ENCODE data around the gene PIAS1.

PIAS1 gene

DNA sequence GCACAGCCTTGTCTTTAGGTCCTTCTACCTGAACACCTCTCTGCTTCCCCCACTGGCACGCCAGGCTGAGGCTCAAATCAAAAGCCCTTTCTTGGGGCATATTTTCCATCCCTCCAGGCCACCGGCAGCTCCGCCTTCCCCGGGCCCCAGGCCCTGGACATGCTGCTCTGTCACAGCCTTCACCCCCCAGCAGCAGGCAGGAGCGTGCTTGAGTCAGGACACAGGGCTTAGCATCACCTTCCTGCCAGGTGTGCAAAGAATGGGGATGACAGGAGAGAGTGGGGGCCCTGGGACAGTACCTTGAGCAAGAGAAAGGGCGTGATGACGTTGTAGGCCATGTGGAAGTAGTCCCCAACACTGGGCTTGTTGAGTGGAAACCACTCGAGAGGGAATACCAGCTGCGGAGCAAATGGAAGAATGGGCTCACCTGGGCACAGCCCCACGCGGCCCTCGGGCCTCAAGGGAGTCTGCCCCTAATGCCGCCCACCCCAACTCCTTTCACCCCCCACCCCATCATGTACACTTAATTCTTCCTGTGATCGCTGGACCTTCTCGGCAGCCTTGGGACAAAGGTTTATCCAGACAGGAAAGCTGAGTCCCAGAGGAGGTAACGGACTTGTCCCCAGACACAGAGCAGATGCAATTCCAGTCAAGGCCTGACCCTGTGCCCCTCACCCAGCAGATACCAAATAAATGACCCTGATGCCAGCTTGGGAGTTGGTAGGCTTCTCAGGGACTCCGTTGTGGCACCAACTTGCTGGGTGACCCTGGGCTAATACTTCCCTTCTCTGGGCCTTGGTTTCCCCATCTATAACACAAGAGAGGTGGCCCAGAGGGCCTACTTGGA lies 160.1 kb downstream of the PIAS1 start:
- Histone ChIP-seq H3K4me3 (ENCODE audit: insufficient read depth in 1 of 2, low read depth in 1 of 2, low read length in 2 of 2) (no peak overlapping the region), H3K79me1 (replicated peaks; ENCODE audit: low read length, poor library complexity, severe bottlenecking) (peaks cover 54% of the 10 kb centered on the region), H4K8ac (ENCODE audit: low read length) (no peak overlapping the region), H3K9ac (ENCODE audit: low read length) (no peak overlapping the region), H3K27me3 (ENCODE audit: control insufficient read depth in 1 of 2, insufficient read depth in 1 of 2, low read length in 2 of 2) (no peaks in the 10 kb centered on the region), H2BK12ac (ENCODE audit: low read length in 2 of 2) (no peak overlapping the region), H2BK120ac (ENCODE audit: low read depth, low read length) (no peak overlapping the region), H2AK5ac (ENCODE audit: low read length, severe bottlenecking) (no peak overlapping the region), H3K27ac (ENCODE audit: low read length, poor library complexity, severe bottlenecking) (no peak overlapping the region), H2AFZ (ENCODE audit: low read depth, low read length) (no peak overlapping the region), H3K9me3 (ENCODE audit: control insufficient read depth, low read length) (no peaks in the 10 kb centered on the region), H3K23ac (ENCODE audit: low read length in 2 of 2) (no peak overlapping the region), H3K4me2 (ENCODE audit: low read length, poor library complexity, severe bottlenecking) (no peak overlapping the region), H4K91ac (ENCODE audit: low read length) (no peak overlapping the region), H2BK15ac (ENCODE audit: low read depth, poor library complexity, severe bottlenecking) (no peak overlapping the region), H3K14ac (ENCODE audit: low read length in 2 of 2) (no peak overlapping the region), H3K4ac (ENCODE audit: low read depth in 1 of 2, low read length in 2 of 2) (no peak overlapping the region), H3K18ac (ENCODE audit: low read depth in 1 of 2, low read length in 2 of 2) (no peak overlapping the region), H2BK5ac (ENCODE audit: low read depth, low read length, poor library complexity, severe bottlenecking) (no peak overlapping the region), H3K4me1 (ENCODE audit: control insufficient read depth, insufficient read depth, low read depth, low read length) (peaks cover 14% of the 10 kb centered on the region), H3K36me3 (ENCODE audit: control insufficient read depth in 1 of 2, insufficient read depth in 2 of 2, low read depth in 1 of 2, low read length in 2 of 2) (peaks cover 12 to 30% of the 10 kb centered on the region in 2 experiments)
- DNase-seq, result no peak
- 97% methylated on average over 17 of the region's 17 CpGs for WGBS

GRCh38 chr15:68214838-68215254 lies 160.7 kb downstream of the PIAS1 start:
- no peak overlapping the region for H3K4me3 ChIP-seq (ENCODE audit: insufficient read depth in 1 of 2, low read depth in 1 of 2, low read length in 2 of 2)
- no peak overlapping the region for H3K27ac ChIP-seq (ENCODE audit: low read length, poor library complexity, severe bottlenecking)
- no peak overlapping the region for H2AK5ac ChIP-seq (ENCODE audit: low read length, severe bottlenecking)
- H2BK5ac ChIP-seq (ENCODE audit: low read depth, low read length, poor library complexity, severe bottlenecking), result no peak overlapping the region
- no peak overlapping the region for H3K14ac ChIP-seq (ENCODE audit: low read length in 2 of 2)
- peaks cover 11% of the 10 kb centered on the region for H3K4me1 ChIP-seq (ENCODE audit: control insufficient read depth, insufficient read depth, low read depth, low read length)
- H2AFZ ChIP-seq (ENCODE audit: low read depth, low read length), result no peak overlapping the region
- no peak overlapping the region for H2BK12ac ChIP-seq (ENCODE audit: low read length in 2 of 2)
- H3K9me3 ChIP-seq (ENCODE audit: control insufficient read depth, low read length), result no peaks in the 10 kb centered on the region
- no peaks in the 10 kb centered on the region for H3K27me3 ChIP-seq (ENCODE audit: control insufficient read depth in 1 of 2, insufficient read depth in 1 of 2, low read length in 2 of 2)
- H3K36me3 ChIP-seq (ENCODE audit: control insufficient read depth in 1 of 2, insufficient read depth in 2 of 2, low read depth in 1 of 2, low read length in 2 of 2), result peaks cover 12 to 29% of the 10 kb centered on the region in 2 experiments
- WGBS, result 75% methylated on average over 6 of the region's 6 CpGs
- no peak overlapping the region for H3K23ac ChIP-seq (ENCODE audit: low read length in 2 of 2)
- H3K4ac ChIP-seq (ENCODE audit: low read depth in 1 of 2, low read length in 2 of 2), result no peak overlapping the region
- no peak for DNase-seq
- no peak overlapping the region for H4K91ac ChIP-seq (ENCODE audit: low read length)
- no peak overlapping the region for H2BK15ac ChIP-seq (ENCODE audit: low read depth, poor library complexity, severe bottlenecking)
- H3K9ac ChIP-seq (ENCODE audit: low read length), result no peak overlapping the region
- H3K79me1 ChIP-seq (replicated peaks; ENCODE audit: low read length, poor library complexity, severe bottlenecking), result peaks cover 54% of the 10 kb centered on the region
- H4K8ac ChIP-seq (ENCODE audit: low read length), result no peak overlapping the region
- no peak overlapping the region for H3K4me2 ChIP-seq (ENCODE audit: low read length, poor library complexity, severe bottlenecking)
- no peak overlapping the region for H3K18ac ChIP-seq (ENCODE audit: low read depth in 1 of 2, low read length in 2 of 2)
- H2BK120ac ChIP-seq (ENCODE audit: low read depth, low read length), result no peak overlapping the region

DNA sequence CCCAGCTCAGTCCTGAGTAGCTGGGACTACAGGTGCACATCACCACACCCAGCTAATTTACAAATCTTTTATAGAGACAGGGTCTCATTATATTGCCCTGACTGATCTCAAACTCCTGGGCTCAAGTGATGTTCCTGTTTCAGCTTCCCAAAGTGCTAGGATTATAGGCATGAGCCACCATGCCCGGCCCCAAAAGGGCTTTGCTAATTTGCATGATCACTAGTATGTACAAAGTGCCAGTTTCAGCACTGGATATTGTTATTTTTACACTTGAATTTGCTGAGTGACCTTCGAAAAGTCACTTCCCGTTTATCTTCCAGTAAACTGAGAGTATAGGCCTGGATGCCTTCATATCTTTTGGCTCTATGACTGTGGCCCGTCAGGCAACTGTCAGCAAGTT lies 163.2 kb downstream of the PIAS1 start:
- no peak overlapping the region for H2AK5ac ChIP-seq (ENCODE audit: low read length, severe bottlenecking)
- no peak overlapping the region for H3K9ac ChIP-seq (ENCODE audit: low read length)
- DNase-seq, result no peak
- H2BK5ac ChIP-seq (ENCODE audit: low read depth, low read length, poor library complexity, severe bottlenecking), result no peak overlapping the region
- 90% methylated on average over 4 of the region's 4 CpGs for WGBS
- H3K27ac ChIP-seq (ENCODE audit: low read length, poor library complexity, severe bottlenecking), result no peak overlapping the region
- H3K4ac ChIP-seq (ENCODE audit: low read depth in 1 of 2, low read length in 2 of 2), result no peak overlapping the region
- H3K14ac ChIP-seq (ENCODE audit: low read length in 2 of 2), result no peak overlapping the region
- no peak overlapping the region for H2BK15ac ChIP-seq (ENCODE audit: low read depth, poor library complexity, severe bottlenecking)
- no peak overlapping the region for H4K91ac ChIP-seq (ENCODE audit: low read length)
- H3K18ac ChIP-seq (ENCODE audit: low read depth in 1 of 2, low read length in 2 of 2), result no peak overlapping the region
- H3K9me3 ChIP-seq (ENCODE audit: control insufficient read depth, low read length), result no peaks in the 10 kb centered on the region
- no peaks in the 10 kb centered on the region for H3K4me1 ChIP-seq (ENCODE audit: control insufficient read depth, insufficient read depth, low read depth, low read length)
- H3K36me3 ChIP-seq (ENCODE audit: control insufficient read depth in 1 of 2, insufficient read depth in 2 of 2, low read depth in 1 of 2, low read length in 2 of 2), result peaks cover 12 to 17% of the 10 kb centered on the region in 2 experiments
- no peak overlapping the region for H3K4me2 ChIP-seq (ENCODE audit: low read length, poor library complexity, severe bottlenecking)
- no peak overlapping the region for H2BK12ac ChIP-seq (ENCODE audit: low read length in 2 of 2)
- H3K27me3 ChIP-seq (ENCODE audit: control insufficient read depth in 1 of 2, insufficient read depth in 1 of 2, low read length in 2 of 2), result no peaks in the 10 kb centered on the region
- no peak overlapping the region for H4K8ac ChIP-seq (ENCODE audit: low read length)
- H2AFZ ChIP-seq (ENCODE audit: low read depth, low read length), result no peak overlapping the region
- H3K23ac ChIP-seq (ENCODE audit: low read length in 2 of 2), result no peak overlapping the region
- no peak overlapping the region for H3K4me3 ChIP-seq (ENCODE audit: insufficient read depth in 1 of 2, low read depth in 1 of 2, low read length in 2 of 2)
- H2BK120ac ChIP-seq (ENCODE audit: low read depth, low read length), result no peak overlapping the region
- H3K79me1 ChIP-seq (replicated peaks; ENCODE audit: low read length, poor library complexity, severe bottlenecking), result peaks cover 44% of the 10 kb centered on the region

- H3K9ac ChIP-seq (ENCODE audit: low read length), result no peak overlapping the region
- no peak overlapping the region for H3K4ac ChIP-seq (ENCODE audit: low read depth in 1 of 2, low read length in 2 of 2)
- no peak overlapping the region for H2BK120ac ChIP-seq (ENCODE audit: low read depth, low read length)
- no peak overlapping the region for H2BK12ac ChIP-seq (ENCODE audit: low read length in 2 of 2)
- no peak overlapping the region for H4K91ac ChIP-seq (ENCODE audit: low read length)
- peaks cover 12 to 17% of the 10 kb centered on the region in 2 experiments for H3K36me3 ChIP-seq (ENCODE audit: control insufficient read depth in 1 of 2, insufficient read depth in 2 of 2, low read depth in 1 of 2, low read length in 2 of 2)
- no peaks in the 10 kb centered on the region for H3K9me3 ChIP-seq (ENCODE audit: control insufficient read depth, low read length)
- H3K23ac ChIP-seq (ENCODE audit: low read length in 2 of 2), result no peak overlapping the region
- DNase-seq, result no peak
- no peak overlapping the region for H3K4me3 ChIP-seq (ENCODE audit: insufficient read depth in 1 of 2, low read depth in 1 of 2, low read length in 2 of 2)
- H2AK5ac ChIP-seq (ENCODE audit: low read length, severe bottlenecking), result no peak overlapping the region
- H3K27ac ChIP-seq (ENCODE audit: low read length, poor library complexity, severe bottlenecking), result no peak overlapping the region
- H2BK5ac ChIP-seq (ENCODE audit: low read depth, low read length, poor library complexity, severe bottlenecking), result no peak overlapping the region
- no peak overlapping the region for H3K14ac ChIP-seq (ENCODE audit: low read length in 2 of 2)
- H3K4me2 ChIP-seq (ENCODE audit: low read length, poor library complexity, severe bottlenecking), result no peak overlapping the region
- peaks cover 48% of the 10 kb centered on the region for H3K79me1 ChIP-seq (replicated peaks; ENCODE audit: low read length, poor library complexity, severe bottlenecking)
- no peaks in the 10 kb centered on the region for H3K4me1 ChIP-seq (ENCODE audit: control insufficient read depth, insufficient read depth, low read depth, low read length)
- H4K8ac ChIP-seq (ENCODE audit: low read length), result no peak overlapping the region
- no peaks in the 10 kb centered on the region for H3K27me3 ChIP-seq (ENCODE audit: control insufficient read depth in 1 of 2, insufficient read depth in 1 of 2, low read length in 2 of 2)
- H3K18ac ChIP-seq (ENCODE audit: low read depth in 1 of 2, low read length in 2 of 2), result no peak overlapping the region
- H2AFZ ChIP-seq (ENCODE audit: low read depth, low read length), result no peak overlapping the region
- H2BK15ac ChIP-seq (ENCODE audit: low read depth, poor library complexity, severe bottlenecking), result no peak overlapping the region
- 98% methylated on average over 7 of the region's 8 CpGs for WGBS
Observed at GRCh38 chr15:68218331-68218730, 164.2 kb downstream of the PIAS1 start.

All from mesenchymal stem cell (in vitro differentiated cells and primary cell).